B cell (primary cell): Measurements from ENCODE around the gene KCNC2.

Source experiments
- CTCF ChIP-seq: fragments of 200-600 bp; IDR thresholded peaks from one replicate; pipeline ENCODE4 v1.8.0; 2022; ENCODE audit warnings: antibody characterized with exemption, mild to moderate bottlenecking
- EZH2 ChIP-seq: IDR thresholded peaks from 2 replicates; pipeline ENCODE4 v1.6.1; 2012; ENCODE audit warnings: borderline replicate concordance, low read depth, mild to moderate bottlenecking, moderate library complexity, low read length; ENCODE audit not compliant: insufficient read depth, poor library complexity, severe bottlenecking

GRCh38 chr12:75101781-75102180 lies 107.9 kb downstream of the KCNC2 start:
- no peak for TF ChIP-seq EZH2
- no peak for TF ChIP-seq CTCF
